ENCODE measurements around the gene FBXW5.

- TF ChIP-seq CTCF (conservative IDR thresholded peaks at IDR 0.05; ENCODE audit: low read length) = no peak
- no peak for TF ChIP-seq EZH2phosphoT487 (IDR thresholded peaks at IDR 0.05; ENCODE audit: borderline replicate concordance, low read depth, low read length)
Observed at GRCh38 chr9:136921718-136922117, 22.8 kb downstream of the FBXW5 start.
